ENCODE results near the gene ARID1B.

Gene ARID1B

GRCh38 chr6:156760377-156760776 lies 16.8 kb upstream of the ARID1B start:
- H3K4me3 ChIP-seq (ENCODE audit: low read depth, low read length), result no peak overlapping the region
- no peak for DNase-seq (ENCODE audit: low read depth)
- TF ChIP-seq CTCF (conservative IDR thresholded peaks at IDR 0.05; ENCODE audit: low read depth, low read length), result no peak

GRCh38 chr6:156762547-156762946 lies 14.6 kb upstream of the ARID1B start:
- no peak overlapping the region for H3K4me3 ChIP-seq (ENCODE audit: low read depth, low read length)
- DNase-seq (ENCODE audit: low read depth), result no peak

GRCh38 chr6:156765117-156765516 lies 12.1 kb upstream of the ARID1B start:
- H3K4me3 ChIP-seq (ENCODE audit: low read depth, low read length), result no peak overlapping the region
- no peak for TF ChIP-seq CTCF (conservative IDR thresholded peaks at IDR 0.05; ENCODE audit: low read depth, low read length)
- no peak for DNase-seq (ENCODE audit: low read depth)

More at GRCh38 chr6:156762547-156762946, 14.6 kb upstream of the ARID1B start:
- TF ChIP-seq CTCF (conservative IDR thresholded peaks at IDR 0.05; ENCODE audit: low read depth, low read length), result no peak

GRCh38 chr6:156767603-156768467 lies 9.3 kb upstream of the ARID1B start:
- peak; percentile 10 for TF ChIP-seq CTCF (conservative IDR thresholded peaks at IDR 0.05; ENCODE audit: low read depth, low read length)
- DNase-seq (ENCODE audit: low read depth), result peak; percentile 46
- H3K4me3 ChIP-seq (ENCODE audit: low read depth, low read length), result no peak overlapping the region

GRCh38 chr6:156771047-156771446 lies 6.1 kb upstream of the ARID1B start:
- no peak for DNase-seq (ENCODE audit: low read depth)
- TF ChIP-seq CTCF (conservative IDR thresholded peaks at IDR 0.05; ENCODE audit: low read depth, low read length), result no peak
- H3K4me3 ChIP-seq (ENCODE audit: low read depth, low read length), result no peak overlapping the region

- no peak for DNase-seq (ENCODE audit: low read depth)
- TF ChIP-seq CTCF (conservative IDR thresholded peaks at IDR 0.05; ENCODE audit: low read depth, low read length), result no peak
- no peak overlapping the region for H3K4me3 ChIP-seq (ENCODE audit: low read depth, low read length)
Measured at GRCh38 chr6:156771761-156772160, 5.4 kb upstream of the ARID1B start.

GRCh38 chr6:156773476-156773875 lies 3.7 kb upstream of the ARID1B start:
- DNase-seq (ENCODE audit: low read depth), result no peak
- H3K4me3 ChIP-seq (ENCODE audit: low read depth, low read length), result no peak overlapping the region
- TF ChIP-seq CTCF (conservative IDR thresholded peaks at IDR 0.05; ENCODE audit: low read depth, low read length), result no peak

All from choroid plexus epithelial cell (primary cell).